K562 (cell line): ENCODE measurements around the gene RESP18. TPM values are rescaled to one million over a fixed set of nuclear protein-coding genes. Genes with fewer than 3 reads are reported as not detected.

Experiments used
- ATAC-seq: fragments of 200-7000 bp; cut with Tn5 transposase; 3 replicates; pipeline ENCODE4 v1.9.1; 2020; ENCODE audit warnings: moderate library complexity
- BruUV-seq: library from RNA; stranded (reverse); fragments of 400-500 nt; replicated peaks from 2 replicates; lab custom pipeline; 2021; lab: Mats Ljungman, UMichigan
- CTCF ChIA-PET: fragments of 300-600 bp; formaldehyde crosslinking; extraction: SDS; loops from one replicate; lab custom pipeline; 2021; ENCODE audit warnings: low intra/inter-chr PET ratio; lab: Yijun Ruan, JAX
- POLR2A ChIA-PET: fragments of 300-600, 350-650 bp; sonication (Branson Sonifier 250); formaldehyde crosslinking; extraction: SDS; loops from one replicate; lab custom pipeline; 2021; ENCODE audit warnings: antibody characterized with exemption, inconsistent platforms; lab: Yijun Ruan, JAX
- DNase-seq, 4 experiments: peaks; one replicate each; pipeline versions ENCODE4 v3.0.0 to v3.0.0-alpha.2; 2011 to 2018; ENCODE audit warnings: low spot score in 3 of 4, mixed read lengths in 3 of 4; ENCODE audit errors: extremely low read depth in 1 of 4
- FAIRE-seq: peaks from 2 replicates; lab custom pipeline; 2011; peaks lifted over from hg19 to GRCh38; lab: Jason Lieb, UNC
- H2AFZ ChIP-seq: 2 replicates; pipeline ENCODE4 v1.6.0; 2011; ENCODE audit warnings: low read depth, low read length, control low read depth, inconsistent platforms
- H3K27ac ChIP-seq: fragments of 200-600 bp; 3 replicates; pipeline ENCODE4 v1.8.0; 2011; ENCODE audit warnings: low read depth, mild to moderate bottlenecking, control low read depth, inconsistent platforms, low read length, moderate library complexity, mixed read lengths; ENCODE audit errors: extremely low read depth
- H3K27me3 ChIP-seq, 2 experiments: fragments of 300-600 bp in 1 of 2; 2 replicates in 1 of 2; 3 replicates in 1 of 2; pipeline versions ENCODE4 v1.6.0 to v1.8.0; 2011; ENCODE audit warnings: inconsistent platforms in 2 of 2, low read length in 2 of 2, mild to moderate bottlenecking in 1 of 2, mixed read lengths in 1 of 2, moderate library complexity in 1 of 2; ENCODE audit not compliant: control insufficient read depth in 2 of 2, insufficient read depth in 2 of 2
- H3K36me3 ChIP-seq: fragments of 300-600 bp; 3 replicates; pipeline ENCODE4 v1.8.0; 2011; ENCODE audit warnings: mild to moderate bottlenecking, low read length, inconsistent platforms; ENCODE audit not compliant: control insufficient read depth, insufficient read depth
- H3K4me1 ChIP-seq, 2 experiments: fragments of 200-600 bp in 1 of 2; replicated peaks in 1 of 2; 2 replicates in 1 of 2; 3 replicates in 1 of 2; pipeline versions ENCODE4 v1.5.1 to v1.8.0; 2011; ENCODE audit warnings: inconsistent platforms in 2 of 2, low read length in 2 of 2, mild to moderate bottlenecking in 1 of 2, mixed read lengths in 1 of 2, moderate library complexity in 1 of 2; ENCODE audit not compliant: control insufficient read depth in 2 of 2, insufficient read depth in 2 of 2
- H3K4me2 ChIP-seq: 2 replicates; pipeline ENCODE4 v1.6.1; 2011; ENCODE audit warnings: low read length, control low read depth, inconsistent platforms, mixed read lengths; ENCODE audit not compliant: insufficient read depth
- H3K4me3 ChIP-seq: fragments of 200-600 bp; sonication (generic), shearing (Covaris generic); 2 replicates; pipeline ENCODE4 v1.5.1; 2016; ENCODE audit warnings: control low read depth, inconsistent platforms
- H3K79me2 ChIP-seq: fragments of 200-600 bp; 3 replicates; pipeline ENCODE4 v1.8.0; 2011; ENCODE audit warnings: low read length, inconsistent platforms; ENCODE audit not compliant: control insufficient read depth, insufficient read depth
- H3K9ac ChIP-seq, 2 experiments: 2 replicates each; pipeline versions ENCODE4 v1.6.0 to v1.6.1; 2011; ENCODE audit warnings: low read depth in 2 of 2, low read length in 2 of 2, control low read depth in 1 of 2, inconsistent platforms in 1 of 2, mild to moderate bottlenecking in 1 of 2, mixed read lengths in 1 of 2; ENCODE audit not compliant: insufficient read depth in 1 of 2
- H3K9me1 ChIP-seq: one replicate; pipeline ENCODE4 v1.6.0; 2011; ENCODE audit warnings: inconsistent platforms, mild to moderate bottlenecking, low read length, moderate library complexity; ENCODE audit not compliant: control insufficient read depth, insufficient read depth
- H3K9me3 ChIP-seq: replicated peaks from 2 replicates; pipeline ENCODE4 v1.5.1; 2011; ENCODE audit warnings: low read depth, low read length, inconsistent platforms; ENCODE audit not compliant: control insufficient read depth, insufficient read depth
- H4K20me1 ChIP-seq: replicated peaks from 2 replicates; pipeline ENCODE4 v1.6.1; 2011; ENCODE audit warnings: low read length, inconsistent platforms, mixed read lengths; ENCODE audit not compliant: control insufficient read depth, insufficient read depth
- HDGF ChIP-seq: fragments of 450-650 bp; IDR thresholded peaks from 2 replicates; pipeline ENCODE4 v1.6.1; 2016
- KDM1A ChIP-seq, 2 experiments: fragments of 450-650 bp; IDR thresholded peaks; 2 replicates each; pipeline ENCODE4 v1.6.1; 2016; ENCODE audit warnings: mild to moderate bottlenecking in 2 of 2
- POLR3A ChIP-seq: IDR thresholded peaks from 2 replicates; pipeline ENCODE4 v1.6.1; 2011; ENCODE audit warnings: borderline replicate concordance, mild to moderate bottlenecking, moderate library complexity; ENCODE audit not compliant: insufficient read length, insufficient read depth; ENCODE audit errors: extremely low read depth
- RBM39 ChIP-seq: fragments of 200-400 bp; formaldehyde crosslinking; optimal IDR thresholded peaks from 2 replicates; pipeline ENCODE3; 2018; ENCODE audit warnings: low read depth, low read length
- STAG1 ChIP-seq: sonication (generic); formaldehyde crosslinking; IDR thresholded peaks from 2 replicates; pipeline ENCODE4 v1.5.0; 2020; ENCODE audit warnings: missing genetic modification reagents, borderline replicate concordance
- TBL1XR1 ChIP-seq, 2 experiments: IDR thresholded peaks; 2 replicates each; pipeline ENCODE4 v1.6.1; 2012; ENCODE audit warnings: improper control_type of control experiment in 2 of 2, low read length in 2 of 2, mild to moderate bottlenecking in 1 of 2
- ZNF583 ChIP-seq: fragments of 250-450 bp; sonication (Bioruptor Pico); IDR thresholded peaks from 2 replicates; pipeline ENCODE4 v1.4.0; 2020
- WGBS: fragments of 100-300 bp; shearing (Covaris generic); methylation state at CpG from one replicate; pipeline ENCODE4 v1.1.6; 2016; ENCODE audit warnings: low coverage, mixed read lengths; ENCODE audit not compliant: insufficient coverage; ENCODE audit errors: missing lambda C conversion rate; 5-methylcytosine and 5-hydroxymethylcytosine counted together
- in situ Hi-C: fragments of 300-500 bp; cut with MboI; formaldehyde crosslinking; loops from 4 replicates; pipeline ENCODE4 v1.15.0; 2018; ENCODE audit warnings: inconsistent platforms, mixed read lengths
- intact Hi-C: fragments of 100-400 bp; cut with micrococcal nuclease; formaldehyde crosslinking; loops from 2 replicates; pipeline ENCODE4 v1.14.2; 2022
- polyA plus RNA-seq, 8 experiments: library from polyadenylated mRNA; depleted of rRNA in 4 of 8; stranded (reverse) in 5 of 8; unstranded in 3 of 8; fragments of >200 nt; fragmentation: Nextera tagmentation in 2 of 8; fragmentation: Illumina TruSeq in 1 of 8; extraction: Ambion mirVana in 2 of 8; extraction: Trizol in 1 of 8; gene quantifications; 2 replicates each; pipeline versions ENCODE4 v1.2.1 to v1.2.3, GENCODE V29; 2011 to 2014; ENCODE audit warnings: inconsistent platforms in 1 of 8, missing spikeins in 1 of 8
- total RNA-seq, 7 experiments: library from RNA; depleted of rRNA in 6 of 7; stranded (reverse); fragments of >200 nt in 6 of 7; fragmentation: Illumina TruSeq in 2 of 7; extraction: Trizol in 2 of 7; gene quantifications; 2 replicates each; pipeline versions ENCODE4 v1.2.1 to v1.2.3, GENCODE V29; 2011 to 2021; ENCODE audit warnings: low replicate concordance in 1 of 7
- TF ChIP-seq, protein P1 (sequence below): fragments of 250-450 bp; sonication (Bioruptor Pico); IDR thresholded peaks from 2 replicates; pipeline ENCODE4 v1.8.0; 2021; ENCODE audit warnings: borderline replicate concordance, mild to moderate bottlenecking, moderate library complexity; ENCODE audit not compliant: poor library complexity, severe bottlenecking

The RESP18 gene
- total and polyA plus RNA-seq, 9 of the 15 experiments (the other 6 are each of a cell fraction or from before 2014, with no cell fraction given): not detected

DNA sequence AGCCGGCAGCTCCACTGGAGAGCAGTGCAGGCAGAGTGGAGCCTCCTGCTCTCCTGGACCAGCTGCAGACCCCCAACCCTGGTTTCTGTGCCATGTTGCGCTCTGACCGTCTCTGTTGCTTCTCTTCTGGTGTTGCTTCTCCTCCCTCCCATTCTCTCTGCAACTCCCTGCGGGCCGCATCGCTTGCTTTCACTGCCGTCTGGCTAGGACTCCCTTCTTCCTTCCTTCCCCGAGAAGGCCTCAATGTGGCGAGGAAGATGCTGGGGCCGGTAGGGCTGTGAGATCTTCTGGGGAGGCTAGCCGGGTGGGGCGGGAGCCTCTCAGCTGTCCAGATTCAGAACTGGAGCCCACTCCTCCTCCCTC is 47.2 kb downstream of the RESP18 start:
- H3K4me2 ChIP-seq: peak overlapping the region; percentile 55; the same call in 1 of the 2 replicates
- peaks cover 5% of the 10 kb centered on the region for H3K9me1 ChIP-seq
- DNase-seq (no peak), FAIRE-seq (no peak), ATAC-seq (no peak)
- H3K36me3 ChIP-seq: no peaks in the 10 kb centered on the region
- H3K9me3 ChIP-seq: no peaks in the 10 kb centered on the region
- no peak overlapping the region for H3K4me3 ChIP-seq
- no peaks in the 10 kb centered on the region for H3K27me3 ChIP-seq
- H3K27ac ChIP-seq: no peak overlapping the region
- ChIA-PET CTCF (no interaction called here), POLR2A (interaction anchor here (1.4 kb wide), 1 partner anchor 10 kb away, joined by 5 read pairs; no protein-coding TSS in a partner anchor)
- H3K9ac ChIP-seq: peak overlapping the region in 1 of 2 experiments; percentile 65; a peak in 2 of 4 replicates
- BruUV-seq: no TSS peak
- in situ Hi-C loops: no loop called here
- 88% methylated on average over 8 of the region's 12 CpGs for WGBS
- peaks cover 50 to 78% of the 10 kb centered on the region in 2 experiments for H3K4me1 ChIP-seq
- peak overlapping the region; percentile 77; the same call in 1 of the 2 replicates for H2AFZ ChIP-seq
- no peaks in the 10 kb centered on the region for H4K20me1 ChIP-seq
- TF ChIP-seq RBM39 (no peak), POLR3A (no peak), HDGF (no peak), TBL1XR1 (IDR thresholded peaks at IDR 0.05; ENCODE audit: low read length in 2 of 2) (no peak), KDM1A (IDR thresholded peaks at IDR 0.05) (no peak), ZNF583 (no peak), STAG1 (CRISPR knock-in tag) (no peak)
- TF ChIP-seq, protein P1, sequence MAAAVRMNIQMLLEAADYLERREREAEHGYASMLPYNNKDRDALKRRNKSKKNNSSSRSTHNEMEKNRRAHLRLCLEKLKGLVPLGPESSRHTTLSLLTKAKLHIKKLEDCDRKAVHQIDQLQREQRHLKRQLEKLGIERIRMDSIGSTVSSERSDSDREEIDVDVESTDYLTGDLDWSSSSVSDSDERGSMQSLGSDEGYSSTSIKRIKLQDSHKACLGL (CRISPR knock-in tag): no peak
- no peaks in the 10 kb centered on the region for H3K79me2 ChIP-seq
- intact Hi-C loops: no loop called here
